ENCODE results near the gene KCNJ6.

The KCNJ6 gene

GRCh38 chr21:37561941-37562919 is 354.0 kb downstream of the KCNJ6 start:
- TF ChIP-seq CTCF (conservative IDR thresholded peaks at IDR 0.05; ENCODE audit: low read depth, low read length), result no peak
- H3K4me3 ChIP-seq (ENCODE audit: low read depth, low read length), result no peak overlapping the region
- no peak for DNase-seq (ENCODE audit: low read depth)

GRCh38 chr21:37561506-37561905 is 354.8 kb downstream of the KCNJ6 start:
- DNase-seq (ENCODE audit: low read depth), result no peak

GRCh38 chr21:37560385-37560784 is 355.9 kb downstream of the KCNJ6 start:
- no peak overlapping the region for H3K4me3 ChIP-seq (ENCODE audit: low read depth, low read length)
- DNase-seq (ENCODE audit: low read depth), result no peak
- no peak for TF ChIP-seq CTCF (conservative IDR thresholded peaks at IDR 0.05; ENCODE audit: low read depth, low read length)

More at GRCh38 chr21:37561506-37561905, 354.8 kb downstream of the KCNJ6 start:
- no peak overlapping the region for H3K4me3 ChIP-seq (ENCODE audit: low read depth, low read length)
- no peak for TF ChIP-seq CTCF (conservative IDR thresholded peaks at IDR 0.05; ENCODE audit: low read depth, low read length)

GRCh38 chr21:37558676-37559211 is 357.5 kb downstream of the KCNJ6 start:
- TF ChIP-seq CTCF (conservative IDR thresholded peaks at IDR 0.05; ENCODE audit: low read depth, low read length), result no peak
- no peak overlapping the region for H3K4me3 ChIP-seq (ENCODE audit: low read depth, low read length)
- DNase-seq (ENCODE audit: low read depth), result no peak
